Measurements from ENCODE around the gene ANO10. TPM values are rescaled to one million over a fixed set of nuclear protein-coding genes. Genes with fewer than 3 reads are reported as not detected.

ANO10 gene
- total RNA-seq, 4 donors from 2014 or later = 32.8 to 111 (median 54.3) TPM

GRCh38 chr3:43341788-43342187 is 280.0 kb downstream of the ANO10 start:
- peak overlapping the region in 1 of 2 donors; percentile 2 for H3K27ac ChIP-seq
- no peaks in the 10 kb centered on the region for H3K27me3 ChIP-seq
- peaks cover 7 to 13% of the 10 kb centered on the region in 2 donors for H3K4me1 ChIP-seq
- H3K36me3 ChIP-seq = no peaks in the 10 kb centered on the region
- H3K9me3 ChIP-seq = peaks cover 0 to 15% of the 10 kb centered on the region in 2 donors
- TF ChIP-seq CTCF (IDR thresholded peaks at IDR 0.05) (no peak), POLR2A (IDR thresholded peaks at IDR 0.05) (no peak)
- intact Hi-C loops (cut with DNase I; ENCODE audit: low total_unique reads) = no loop called here
- no peak overlapping the region for H3K4me3 ChIP-seq
- DNase-seq = no peak

- H3K36me3 ChIP-seq = no peaks in the 10 kb centered on the region
- peaks cover 2 to 13% of the 10 kb centered on the region in 2 donors for H3K4me1 ChIP-seq
- no peak overlapping the region for H3K27ac ChIP-seq
- H3K27me3 ChIP-seq = no peaks in the 10 kb centered on the region
- no peak for DNase-seq
- TF ChIP-seq POLR2A (IDR thresholded peaks at IDR 0.05) = no peak
- no peak for TF ChIP-seq CTCF (IDR thresholded peaks at IDR 0.05)
- no peak overlapping the region for H3K4me3 ChIP-seq
- intact Hi-C loops (cut with DNase I; ENCODE audit: low total_unique reads) = no loop called here
- H3K9me3 ChIP-seq = peaks cover 0 to 15% of the 10 kb centered on the region in 2 donors
Observed at GRCh38 chr3:43340403-43340802, 281.4 kb downstream of the ANO10 start.

- DNase-seq = no peak
- H3K4me3 ChIP-seq = no peak overlapping the region
- H3K27me3 ChIP-seq = no peaks in the 10 kb centered on the region
- TF ChIP-seq CTCF (IDR thresholded peaks at IDR 0.05) (no peak), POLR2A (IDR thresholded peaks at IDR 0.05) (no peak)
- peaks cover 0 to 5% of the 10 kb centered on the region in 2 donors for H3K4me1 ChIP-seq
- H3K9me3 ChIP-seq = peaks cover 0 to 15% of the 10 kb centered on the region in 2 donors
- intact Hi-C loops (cut with DNase I; ENCODE audit: low total_unique reads) = no loop called here
- H3K27ac ChIP-seq = no peak overlapping the region
- H3K36me3 ChIP-seq = no peaks in the 10 kb centered on the region
Observed at GRCh38 chr3:43338295-43338694, 283.5 kb downstream of the ANO10 start.

- Histone ChIP-seq H3K4me1 (no peaks in the 10 kb centered on the region), H3K27ac (no peak overlapping the region), H3K9me3 (peaks cover 0 to 15% of the 10 kb centered on the region in 2 donors), H3K27me3 (no peaks in the 10 kb centered on the region), H3K36me3 (no peaks in the 10 kb centered on the region), H3K4me3 (no peak overlapping the region)
- DNase-seq = no peak
- TF ChIP-seq CTCF (IDR thresholded peaks at IDR 0.05) = no peak
- no peak for TF ChIP-seq POLR2A (IDR thresholded peaks at IDR 0.05)
- intact Hi-C loops (cut with DNase I; ENCODE audit: low total_unique reads) = no loop called here
Observed at GRCh38 chr3:43335799-43336198, 286.0 kb downstream of the ANO10 start.

- Histone ChIP-seq H3K4me1 (no peaks in the 10 kb centered on the region), H3K4me3 (no peak overlapping the region), H3K36me3 (no peaks in the 10 kb centered on the region), H3K27ac (no peak overlapping the region), H3K9me3 (peaks cover 0 to 15% of the 10 kb centered on the region in 2 donors), H3K27me3 (no peaks in the 10 kb centered on the region)
- TF ChIP-seq POLR2A (IDR thresholded peaks at IDR 0.05) (no peak), CTCF (IDR thresholded peaks at IDR 0.05) (no peak)
- intact Hi-C loops (cut with DNase I; ENCODE audit: low total_unique reads) = no loop called here
- DNase-seq = no peak
Observed at GRCh38 chr3:43334976-43335375, 286.8 kb downstream of the ANO10 start.

Data from uterus (tissue), 4 donors.